Testis (tissue), 3 donors: ENCODE data around the gene DDX31. TPM values are rescaled to one million over a fixed set of nuclear protein-coding genes. Genes with fewer than 3 reads are reported as not detected.

Experiments
- DNase-seq: peaks from one replicate; pipeline ENCODE4 v3.0.0-alpha.2; 2019
- H3K27ac ChIP-seq, 2 donors: fragments of 200-600 bp; sonication (generic); one replicate each; pipeline ENCODE4 v1.5.1; 2019
- H3K27me3 ChIP-seq: fragments of 200-600 bp; sonication (generic); one replicate; pipeline ENCODE4 v1.5.1; 2019
- H3K36me3 ChIP-seq: fragments of 200-600 bp; sonication (generic); one replicate; pipeline ENCODE4 v1.5.1; 2017; ENCODE audit warnings: low read depth; ENCODE audit errors: missing control alignments
- H3K4me1 ChIP-seq: fragments of 200-600 bp; sonication (generic); one replicate; pipeline ENCODE4 v1.5.1; 2019
- H3K4me3 ChIP-seq, 2 donors: fragments of 200-600 bp; sonication (generic); one replicate each; pipeline ENCODE4 v1.5.1; 2017 to 2019
- H3K9me3 ChIP-seq: fragments of 200-600 bp; sonication (generic); one replicate; pipeline ENCODE4 v1.5.1; 2017
- CTCF ChIP-seq, 3 experiments: fragments of 450-650 bp in 2 of 3; fragments of 200-600 bp in 1 of 3; sonication (generic) in 1 of 3; IDR thresholded peaks; one replicate each; pipeline ENCODE4 v1.5.1; 2016 to 2019; ENCODE audit warnings: antibody characterized with exemption in 3 of 3, mild to moderate bottlenecking in 2 of 3, moderate library complexity in 1 of 3
- POLR2A ChIP-seq: fragments of 450-650 bp; IDR thresholded peaks from one replicate; pipeline ENCODE4 v1.6.1; 2017; ENCODE audit warnings: antibody characterized with exemption, mild to moderate bottlenecking, moderate library complexity
- WGBS, 2 donors: methylation state at CpG; one replicate each; pipeline ENCODE4 v1.1.5; 2018; 5-methylcytosine and 5-hydroxymethylcytosine counted together
- intact Hi-C: fragments of 100-400 bp; cut with DNase I; formaldehyde crosslinking; loops from one replicate; pipeline ENCODE4 v1.15.1; 2023; ENCODE audit warnings: low total_unique reads
- polyA plus RNA-seq: library from polyadenylated mRNA; stranded (reverse); fragments of 350-450 nt; fragmentation: Illumina TruSeq; extraction: RNeasy Lipid Tissue Mini Kit (QIAGEN cat#74804); gene quantifications from one replicate; pipeline ENCODE4 v1.2.3, GENCODE V29; 2014; ENCODE audit warnings: low read depth, low replicate concordance; ENCODE audit not compliant: insufficient read depth
- total RNA-seq, 2 donors: library from RNA; depleted of rRNA; stranded (reverse); fragments of >200 nt; gene quantifications; one replicate each; pipeline ENCODE4 v1.2.3, GENCODE V29; 2016

DDX31 gene
- total and polyA plus RNA-seq, 3 donors from 2014 or later: 17.9 to 24.2 (median 21.1) TPM

DNA sequence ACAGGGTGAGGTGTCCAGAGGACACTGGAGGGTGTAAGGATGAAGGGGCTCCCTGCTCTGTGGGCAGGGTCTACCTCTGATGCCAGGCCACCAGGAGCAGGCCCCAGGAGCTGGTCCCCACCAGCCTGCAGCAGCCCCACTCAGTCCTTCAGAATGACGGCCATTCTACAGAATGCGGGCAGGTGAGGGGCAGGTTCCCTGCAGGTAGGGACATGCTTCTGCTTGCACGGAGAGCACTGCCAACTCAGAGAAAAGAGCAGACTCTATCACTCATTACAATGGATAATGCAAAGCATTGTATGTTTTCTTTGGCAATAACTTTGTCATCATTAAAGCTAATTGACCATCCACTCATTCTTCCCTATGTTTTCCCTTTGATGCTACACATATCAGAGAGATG, 39.0 kb downstream of the DDX31 start:
- DNase-seq: no peak
- Histone ChIP-seq H3K4me3 (no peak overlapping the region), H3K36me3 (no peaks in the 10 kb centered on the region), H3K27ac (no peak overlapping the region), H3K27me3 (no peaks in the 10 kb centered on the region), H3K4me1 (no peaks in the 10 kb centered on the region), H3K9me3 (no peaks in the 10 kb centered on the region)
- 87 to 91% methylated on average over 3 of the region's 3 CpGs for WGBS, 2 donors
- TF ChIP-seq POLR2A (no peak), CTCF (IDR thresholded peaks at IDR 0.05) (no peak)
- intact Hi-C loops: no loop called here

GRCh38 chr9:132630116-132630515, 39.7 kb downstream of the DDX31 start:
- intact Hi-C loops: no loop called here
- no peak overlapping the region for H3K4me3 ChIP-seq
- H3K4me1 ChIP-seq: no peaks in the 10 kb centered on the region
- no peaks in the 10 kb centered on the region for H3K9me3 ChIP-seq
- no peaks in the 10 kb centered on the region for H3K36me3 ChIP-seq
- no peak for TF ChIP-seq POLR2A
- TF ChIP-seq CTCF (IDR thresholded peaks at IDR 0.05): no peak
- no peak for DNase-seq
- no peaks in the 10 kb centered on the region for H3K27me3 ChIP-seq
- 88 to 90% methylated on average over 9 of the region's 9 CpGs for WGBS, 2 donors
- no peak overlapping the region for H3K27ac ChIP-seq

- Histone ChIP-seq H3K9me3 (no peaks in the 10 kb centered on the region), H3K4me1 (no peaks in the 10 kb centered on the region), H3K27ac (no peak overlapping the region), H3K36me3 (no peaks in the 10 kb centered on the region), H3K27me3 (no peaks in the 10 kb centered on the region), H3K4me3 (no peak overlapping the region)
- intact Hi-C loops: no loop called here
- no peak for DNase-seq
- 89 to 93% methylated on average over 8 of the region's 8 CpGs for WGBS, 2 donors
- no peak for TF ChIP-seq CTCF (IDR thresholded peaks at IDR 0.05)
- TF ChIP-seq POLR2A: no peak
Observed at GRCh38 chr9:132628746-132629145, 41.0 kb downstream of the DDX31 start.

- no peak overlapping the region for H3K27ac ChIP-seq
- no peak for TF ChIP-seq POLR2A
- TF ChIP-seq CTCF (IDR thresholded peaks at IDR 0.05): no peak
- intact Hi-C loops: no loop called here
- H3K9me3 ChIP-seq: no peaks in the 10 kb centered on the region
- DNase-seq: no peak
- 85 to 86% methylated on average over 11 of the region's 11 CpGs for WGBS, 2 donors
- H3K36me3 ChIP-seq: no peaks in the 10 kb centered on the region
- no peak overlapping the region for H3K4me3 ChIP-seq
- H3K27me3 ChIP-seq: no peaks in the 10 kb centered on the region
- H3K4me1 ChIP-seq: no peaks in the 10 kb centered on the region
Observed at GRCh38 chr9:132627594-132627993, 42.2 kb downstream of the DDX31 start.

DNA sequence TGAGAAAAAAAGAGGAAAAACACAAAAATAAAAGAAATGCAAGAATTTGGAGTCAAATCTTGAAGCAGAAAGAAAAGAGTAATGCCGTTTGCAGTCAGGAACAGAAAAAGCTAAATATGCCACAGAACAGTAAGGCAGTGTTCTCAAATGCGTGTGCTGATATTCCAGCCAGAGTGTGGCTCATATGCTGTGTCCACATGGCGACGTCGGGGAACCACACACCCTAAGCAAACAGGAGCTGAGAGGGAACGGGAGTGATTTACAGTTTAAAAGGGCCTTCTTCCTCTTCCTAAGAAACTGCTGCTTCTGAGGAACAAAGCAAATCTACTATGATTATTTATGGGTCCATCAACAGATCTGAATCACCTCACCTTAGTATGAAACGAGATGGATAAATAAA, 42.7 kb downstream of the DDX31 start:
- no peaks in the 10 kb centered on the region for H3K27me3 ChIP-seq
- no peak overlapping the region for H3K4me3 ChIP-seq
- no peak for DNase-seq
- intact Hi-C loops: no loop called here
- TF ChIP-seq CTCF (IDR thresholded peaks at IDR 0.05) (no peak), POLR2A (no peak)
- H3K27ac ChIP-seq: no peak overlapping the region
- WGBS, 2 donors: 81 to 83% methylated on average over 7 of the region's 7 CpGs
- H3K9me3 ChIP-seq: no peaks in the 10 kb centered on the region
- H3K4me1 ChIP-seq: no peaks in the 10 kb centered on the region
- H3K36me3 ChIP-seq: no peaks in the 10 kb centered on the region
